ENCODE data around the gene DEF6. TPM values are rescaled to one million over a fixed set of nuclear protein-coding genes. Genes with fewer than 3 reads are reported as not detected.
A peak's percentile ranks its signal among the peaks of the same experiment; 100 is the strongest.

DEF6 gene
- total and polyA plus RNA-seq, 2 of the 13 experiments (the other 11 are each of a cell fraction or from before 2014, with no cell fraction given), result 5.2 to 10.0 TPM

- peak; percentile 50; the same call in 1 of the 2 replicates for TF ChIP-seq FOSL1 (CRISPR knock-in tag; IDR thresholded peaks at IDR 0.05; ENCODE audit: borderline replicate concordance)
- TF ChIP-seq ZNF609 (CRISPR knock-in tag; IDR thresholded peaks at IDR 0.05; ENCODE audit: borderline replicate concordance), result peak; percentile 30; the same call in 1 of the 2 replicates
- peak; percentile 69; the same call in 1 of the 2 replicates for TF ChIP-seq SALL1 (CRISPR knock-in tag; IDR thresholded peaks at IDR 0.05)
- no peak for TF ChIP-seq ZNF367 (CRISPR knock-in tag; IDR thresholded peaks at IDR 0.05; ENCODE audit: borderline replicate concordance)
- TF ChIP-seq SRF (IDR thresholded peaks at IDR 0.05; ENCODE audit: low read depth, low read length), result no peak
- no peak for TF ChIP-seq DNMT1 (CRISPR knock-in tag; IDR thresholded peaks at IDR 0.05)
- peak; percentile 93 for TF ChIP-seq FOSL2 (CRISPR knock-in tag; IDR thresholded peaks at IDR 0.05)
- TF ChIP-seq, protein P1, sequence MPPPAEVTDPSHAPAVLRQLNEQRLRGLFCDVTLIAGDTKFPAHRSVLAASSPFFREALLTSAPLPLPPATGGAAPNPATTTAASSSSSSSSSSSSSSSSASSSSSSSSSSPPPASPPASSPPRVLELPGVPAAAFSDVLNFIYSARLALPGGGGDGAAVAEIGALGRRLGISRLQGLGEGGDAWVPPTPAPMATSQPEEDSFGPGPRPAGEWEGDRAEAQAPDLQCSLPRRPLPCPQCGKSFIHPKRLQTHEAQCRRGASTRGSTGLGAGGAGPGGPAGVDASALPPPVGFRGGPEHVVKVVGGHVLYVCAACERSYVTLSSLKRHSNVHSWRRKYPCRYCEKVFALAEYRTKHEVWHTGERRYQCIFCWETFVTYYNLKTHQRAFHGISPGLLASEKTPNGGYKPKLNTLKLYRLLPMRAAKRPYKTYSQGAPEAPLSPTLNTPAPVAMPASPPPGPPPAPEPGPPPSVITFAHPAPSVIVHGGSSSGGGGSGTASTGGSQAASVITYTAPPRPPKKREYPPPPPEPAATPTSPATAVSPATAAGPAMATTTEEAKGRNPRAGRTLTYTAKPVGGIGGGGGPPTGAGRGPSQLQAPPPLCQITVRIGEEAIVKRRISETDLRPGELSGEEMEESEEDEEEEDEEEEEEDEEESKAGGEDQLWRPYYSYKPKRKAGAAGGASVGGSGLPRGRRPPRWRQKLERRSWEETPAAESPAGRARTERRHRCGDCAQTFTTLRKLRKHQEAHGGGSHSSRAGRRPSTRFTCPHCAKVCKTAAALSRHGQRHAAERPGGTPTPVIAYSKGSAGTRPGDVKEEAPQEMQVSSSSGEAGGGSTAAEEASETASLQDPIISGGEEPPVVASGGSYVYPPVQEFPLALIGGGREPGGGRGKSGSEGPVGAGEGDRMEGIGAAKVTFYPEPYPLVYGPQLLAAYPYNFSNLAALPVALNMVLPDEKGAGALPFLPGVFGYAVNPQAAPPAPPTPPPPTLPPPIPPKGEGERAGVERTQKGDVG (CRISPR knock-in tag; IDR thresholded peaks at IDR 0.05; ENCODE audit: borderline replicate concordance), result no peak
- TF ChIP-seq PPARG (CRISPR knock-in tag; conservative IDR thresholded peaks at IDR 0.05), result peak; percentile 51; the same call in 1 of the 2 replicates
- no peak for TF ChIP-seq PAF1 (CRISPR knock-in tag; IDR thresholded peaks at IDR 0.05)
- TF ChIP-seq ZNF777 (CRISPR knock-in tag; IDR thresholded peaks at IDR 0.05), result no peak
- peak; percentile 69 for TF ChIP-seq MEF2D (CRISPR knock-in tag; IDR thresholded peaks at IDR 0.05)
- peak; percentile 86 for TF ChIP-seq NFKBIZ (CRISPR knock-in tag; IDR thresholded peaks at IDR 0.05)
- no peak for TF ChIP-seq CERS6 (CRISPR knock-in tag; IDR thresholded peaks at IDR 0.05)
- TF ChIP-seq PRDM4 (CRISPR knock-in tag; IDR thresholded peaks at IDR 0.05; ENCODE audit: borderline replicate concordance), result no peak
- TF ChIP-seq LCORL (IDR thresholded peaks at IDR 0.05), result no peak
- TF ChIP-seq LCORL (CRISPR knock-in tag; IDR thresholded peaks at IDR 0.05), result 0 out of 2 replicates have a peak, but pooled peaks have one; percentile 14
Observed at GRCh38 chr6:35368038-35368887, 70.6 kb downstream of the DEF6 start (continued).

All from HepG2 (cell line).